Caco-2 (cell line): ENCODE data around the gene C1orf226. TPM values are rescaled to one million over a fixed set of nuclear protein-coding genes. Genes with fewer than 3 reads are reported as not detected.

Source experiments
- BruUV-seq: library from RNA; stranded (reverse); fragments of 400-500 nt; replicated peaks from 2 replicates; lab custom pipeline; 2021; lab: Mats Ljungman, UMichigan
- CTCF ChIA-PET: fragments of 300-600 bp; sonication (Branson Sonifier 250); formaldehyde crosslinking; loops from one replicate; lab custom pipeline; 2022; ENCODE audit warnings: antibody characterized with exemption; lab: Charles Lee
- POLR2A ChIA-PET: fragments of 300-600 bp; sonication (Branson Sonifier 250); formaldehyde crosslinking; loops from one replicate; lab custom pipeline; 2022; ENCODE audit warnings: antibody characterized with exemption; lab: Charles Lee
- DNase-seq, 2 experiments: peaks; one replicate each; pipeline versions ENCODE4 v3.0.0 to v3.0.0-alpha.2; 2020 to 2022
- H3K27me3 ChIP-seq: replicated peaks from 2 replicates; pipeline ENCODE4 v1.6.0; 2011; ENCODE audit warnings: low read length; ENCODE audit not compliant: control insufficient read depth, insufficient read depth
- H3K36me3 ChIP-seq: 2 replicates; pipeline ENCODE4 v1.5.1; 2011; ENCODE audit warnings: low read length; ENCODE audit not compliant: control insufficient read depth, insufficient read depth
- H3K4me1 ChIP-seq: fragments of 250-450 bp; sonication (Bioruptor Pico); 2 replicates; pipeline ENCODE4 v1.5.1; 2020; ENCODE audit warnings: mild to moderate bottlenecking
- H3K4me3 ChIP-seq: 2 replicates; pipeline ENCODE4 v1.5.1; 2011; ENCODE audit warnings: low read depth, mild to moderate bottlenecking, control low read depth, low read length
- H3K9me3 ChIP-seq: fragments of 250-450 bp; sonication (Bioruptor Pico); 2 replicates; pipeline ENCODE4 v1.5.1; 2020; ENCODE audit warnings: mild to moderate bottlenecking, moderate library complexity
- H3K27ac Mint-ChIP-seq: one replicate; pipeline ENCODE4 v1.8.0; 2022; ENCODE audit warnings: mixed read lengths; ENCODE audit not compliant: unreplicated experiment
- H3K27me3 Mint-ChIP-seq: one replicate; pipeline ENCODE4 v1.8.0; 2022; ENCODE audit warnings: mixed read lengths; ENCODE audit not compliant: insufficient read depth, unreplicated experiment
- H3K36me3 Mint-ChIP-seq: one replicate; pipeline ENCODE4 v1.8.0; 2022; ENCODE audit warnings: mild to moderate bottlenecking, mixed read lengths; ENCODE audit not compliant: insufficient read depth, unreplicated experiment
- H3K4me1 Mint-ChIP-seq: one replicate; pipeline ENCODE4 v1.8.0; 2022; ENCODE audit warnings: low read depth, mixed read lengths; ENCODE audit not compliant: unreplicated experiment
- H3K4me3 Mint-ChIP-seq: one replicate; pipeline ENCODE4 v1.8.0; 2022; ENCODE audit warnings: mild to moderate bottlenecking, moderate library complexity, mixed read lengths; ENCODE audit not compliant: unreplicated experiment
- H3K9me3 Mint-ChIP-seq: one replicate; pipeline ENCODE4 v1.8.0; 2022; ENCODE audit warnings: mixed read lengths; ENCODE audit not compliant: unreplicated experiment
- CTCF ChIP-seq, 2 experiments: fragments of 200-600 bp in 1 of 2; IDR thresholded peaks; 1 replicate in 1 of 2; 2 replicates in 1 of 2; pipeline versions ENCODE4 v1.5.1 to v1.8.0; 2011 to 2022; ENCODE audit warnings: antibody characterized with exemption in 1 of 2, control low read depth in 1 of 2, inconsistent platforms in 1 of 2, low read depth in 1 of 2, low read length in 1 of 2, mild to moderate bottlenecking in 1 of 2, moderate library complexity in 1 of 2; ENCODE audit not compliant: insufficient read depth in 1 of 2, severe bottlenecking in 1 of 2, unreplicated experiment in 1 of 2
- intact Hi-C: fragments of 100-400 bp; cut with micrococcal nuclease; formaldehyde crosslinking; loops from one replicate; pipeline ENCODE4 v1.10.0; 2022; ENCODE audit not compliant: unreplicated experiment
- total RNA-seq: library from RNA; stranded (reverse); gene quantifications from 2 replicates; pipeline ENCODE4 v1.2.3, GENCODE V29; 2022

C1orf226 gene
- total RNA-seq, 1 experiment from 2014 or later = 7.3 TPM

GRCh38 chr1:162365284-162366020 is 16.1 kb upstream of the C1orf226 start:
- BruUV-seq = no TSS peak
- intact Hi-C loops = no loop called here
- DNase-seq = no peak
- Mint-ChIP-seq H3K4me3 (no peak overlapping the region), H3K4me1 (no peaks in the 10 kb centered on the region), H3K27me3 (no peaks in the 10 kb centered on the region), H3K27ac (no peak overlapping the region), H3K36me3 (no peaks in the 10 kb centered on the region), H3K9me3 (no peaks in the 10 kb centered on the region)
- POLR2A ChIA-PET = no interaction called here
- Histone ChIP-seq H3K27me3 (no peaks in the 10 kb centered on the region), H3K4me3 (no peak overlapping the region), H3K4me1 (no peaks in the 10 kb centered on the region), H3K36me3 (no peaks in the 10 kb centered on the region; the same call in 1 of the 2 replicates), H3K9me3 (no peaks in the 10 kb centered on the region)
- CTCF ChIA-PET = interaction anchor here (1.5 kb wide), 1 partner anchor 8 kb away, joined by 3 read pairs; no protein-coding TSS in a partner anchor
- TF ChIP-seq CTCF (IDR thresholded peaks at IDR 0.05; ENCODE audit: insufficient read depth in 1 of 2, low read depth in 1 of 2, low read length in 1 of 2, severe bottlenecking in 1 of 2, unreplicated experiment in 1 of 2) = no peak

- no peak overlapping the region for H3K27ac Mint-ChIP-seq
- Histone ChIP-seq H3K4me1 (no peaks in the 10 kb centered on the region), H3K36me3 (no peaks in the 10 kb centered on the region; the same call in 1 of the 2 replicates), H3K9me3 (no peaks in the 10 kb centered on the region), H3K27me3 (no peaks in the 10 kb centered on the region), H3K4me3 (no peak overlapping the region)
- no TSS peak for BruUV-seq
- no peak for TF ChIP-seq CTCF (IDR thresholded peaks at IDR 0.05; ENCODE audit: insufficient read depth in 1 of 2, low read depth in 1 of 2, low read length in 1 of 2, severe bottlenecking in 1 of 2, unreplicated experiment in 1 of 2)
- no peak overlapping the region for H3K4me3 Mint-ChIP-seq
- no peak for DNase-seq
- H3K27me3 Mint-ChIP-seq = no peaks in the 10 kb centered on the region
- no peaks in the 10 kb centered on the region for H3K36me3 Mint-ChIP-seq
- POLR2A ChIA-PET = no interaction called here
- intact Hi-C loops = no loop called here
- CTCF ChIA-PET = interaction anchor here (1.5 kb wide), 1 partner anchor 8 kb away, joined by 3 read pairs; no protein-coding TSS in a partner anchor
- H3K4me1 Mint-ChIP-seq = no peaks in the 10 kb centered on the region
- no peaks in the 10 kb centered on the region for H3K9me3 Mint-ChIP-seq
These were observed 15.4 kb upstream of the C1orf226 start for GRCh38 chr1:162366149-162366548.

DNA sequence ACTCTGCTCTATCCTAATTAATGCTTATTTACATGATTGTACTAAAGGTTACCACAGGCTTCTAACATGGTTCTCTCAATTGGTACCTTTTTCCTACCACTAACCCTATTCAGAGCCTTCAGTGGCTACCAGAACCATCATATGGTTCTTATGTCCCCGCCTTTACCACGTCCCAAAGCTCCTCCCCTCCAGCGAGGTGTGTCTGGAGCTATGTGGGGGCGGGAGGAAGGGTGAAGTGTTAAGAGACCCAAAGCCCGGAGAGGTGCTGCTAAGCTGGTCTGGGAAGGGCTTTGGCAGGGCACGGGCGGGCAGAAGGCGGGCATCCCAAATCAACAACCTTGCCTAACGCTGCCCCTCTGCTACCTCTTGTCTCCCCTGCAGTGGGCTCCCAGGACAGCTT is 14.9 kb upstream of the C1orf226 start:
- ChIA-PET POLR2A (no interaction called here), CTCF (interaction anchor here (1.5 kb wide), 1 partner anchor 9 kb away, joined by 3 read pairs; no protein-coding TSS in a partner anchor)
- no peak for TF ChIP-seq CTCF (IDR thresholded peaks at IDR 0.05; ENCODE audit: insufficient read depth in 1 of 2, low read depth in 1 of 2, low read length in 1 of 2, severe bottlenecking in 1 of 2, unreplicated experiment in 1 of 2)
- H3K36me3 ChIP-seq = no peaks in the 10 kb centered on the region; the same call in 1 of the 2 replicates
- Mint-ChIP-seq H3K4me3 (peak overlapping the region; percentile 63), H3K9me3 (no peaks in the 10 kb centered on the region), H3K27ac (no peak overlapping the region), H3K4me1 (no peaks in the 10 kb centered on the region), H3K36me3 (no peaks in the 10 kb centered on the region), H3K27me3 (no peaks in the 10 kb centered on the region)
- H3K4me1 ChIP-seq = no peaks in the 10 kb centered on the region
- no peak for DNase-seq
- intact Hi-C loops = no loop called here
- H3K27me3 ChIP-seq = no peaks in the 10 kb centered on the region
- no peaks in the 10 kb centered on the region for H3K9me3 ChIP-seq
- BruUV-seq = no TSS peak
- no peak overlapping the region for H3K4me3 ChIP-seq
